Measurements from ENCODE around the gene MORN1. TPM values are rescaled to one million over a fixed set of nuclear protein-coding genes. Genes with fewer than 3 reads are reported as not detected.

The MORN1 gene
- total RNA-seq, 2 donors from 2014 or later: 7.0 to 8.4 TPM

DNA sequence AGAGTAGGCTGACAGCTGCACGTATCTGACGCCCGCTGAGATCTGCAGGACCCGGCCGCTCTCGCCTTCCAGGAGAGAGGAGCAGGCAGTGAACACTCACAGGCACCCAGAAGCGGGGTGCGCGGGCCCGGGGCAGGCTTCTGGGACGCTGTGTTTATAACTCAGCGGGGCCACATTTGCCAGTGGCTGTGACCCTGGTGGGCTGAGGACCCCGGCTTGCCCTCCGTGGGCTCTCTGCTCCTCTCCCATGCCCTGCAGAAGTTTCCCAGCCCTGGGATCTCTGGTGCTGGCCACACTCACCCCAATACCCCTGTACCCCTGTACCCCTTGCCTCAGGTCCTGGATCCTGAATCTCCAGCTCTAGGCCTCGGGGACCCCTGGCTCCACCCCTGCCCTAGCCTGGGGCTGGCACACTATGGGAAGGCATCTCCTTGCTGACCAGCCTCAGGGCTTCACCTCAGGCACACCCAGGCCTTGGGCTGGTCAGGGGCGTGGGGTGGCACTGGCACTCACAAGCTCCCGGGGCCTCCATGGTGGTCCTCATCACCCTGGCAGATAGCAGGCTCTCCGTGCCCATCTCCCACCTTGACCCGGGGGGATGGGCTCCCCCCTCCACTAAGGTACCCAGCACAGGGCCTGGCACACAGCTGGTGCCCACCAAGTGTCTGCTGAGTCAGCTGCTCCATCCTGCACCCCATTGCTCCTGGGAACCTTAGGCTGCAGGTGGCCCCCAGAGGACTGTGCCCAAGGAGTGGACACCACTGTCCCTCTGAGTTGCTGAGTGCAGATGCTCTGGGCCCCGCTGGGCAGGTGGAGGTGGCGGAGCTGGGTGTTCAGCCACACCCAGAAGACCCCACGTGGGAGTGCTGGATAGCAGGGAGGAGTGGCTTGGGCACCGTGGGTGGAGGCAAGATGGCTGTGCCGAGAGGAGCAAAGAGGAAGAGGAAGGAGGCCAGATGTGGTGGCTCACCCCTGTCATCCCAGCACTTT lies 32.4 kb downstream of the MORN1 start:
- ATAC-seq: no peak
- Mint-ChIP-seq H3K27me3 (no peaks in the 10 kb centered on the region), H3K27ac (no peak overlapping the region), H3K36me3 (ENCODE audit: low read depth) (peaks cover 2% of the 10 kb centered on the region), H3K4me1 (peaks cover 3% of the 10 kb centered on the region), H3K4me3 (no peak overlapping the region)
- H3K9me3 ChIP-seq (ENCODE audit: control insufficient read depth, low read length, poor library complexity, severe bottlenecking): no peaks in the 10 kb centered on the region
- peak in 2 of 3 donors; percentile 4 to 6 for DNase-seq

DNA sequence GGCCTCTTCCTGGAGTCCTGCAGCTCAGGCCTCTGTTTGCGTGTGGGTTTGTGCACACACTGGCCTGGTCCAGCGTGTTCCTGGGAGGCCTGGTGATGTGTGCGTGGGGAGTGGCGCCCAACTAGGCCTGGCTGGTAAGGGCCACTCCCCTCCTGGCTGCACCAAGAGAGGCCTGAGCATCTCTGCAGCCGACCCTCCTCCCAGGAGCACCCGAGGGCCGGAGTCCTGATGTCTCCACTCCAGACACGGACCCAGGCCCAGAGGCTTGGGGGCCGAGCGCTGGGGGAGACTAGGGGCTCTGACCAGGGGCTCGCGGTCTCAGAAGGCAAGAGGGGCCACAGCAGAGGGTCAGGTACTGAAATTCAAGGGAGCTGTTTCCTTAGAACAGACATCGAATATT lies 33.3 kb downstream of the MORN1 start:
- peak in 1 of 3 donors; percentile 4 for DNase-seq
- Mint-ChIP-seq H3K27me3 (no peaks in the 10 kb centered on the region), H3K4me1 (peaks cover 3% of the 10 kb centered on the region), H3K4me3 (no peak overlapping the region), H3K27ac (no peak overlapping the region), H3K36me3 (ENCODE audit: low read depth) (peaks cover 2% of the 10 kb centered on the region)
- H3K9me3 ChIP-seq (ENCODE audit: control insufficient read depth, low read length, poor library complexity, severe bottlenecking): no peaks in the 10 kb centered on the region
- no peak for ATAC-seq

DNA sequence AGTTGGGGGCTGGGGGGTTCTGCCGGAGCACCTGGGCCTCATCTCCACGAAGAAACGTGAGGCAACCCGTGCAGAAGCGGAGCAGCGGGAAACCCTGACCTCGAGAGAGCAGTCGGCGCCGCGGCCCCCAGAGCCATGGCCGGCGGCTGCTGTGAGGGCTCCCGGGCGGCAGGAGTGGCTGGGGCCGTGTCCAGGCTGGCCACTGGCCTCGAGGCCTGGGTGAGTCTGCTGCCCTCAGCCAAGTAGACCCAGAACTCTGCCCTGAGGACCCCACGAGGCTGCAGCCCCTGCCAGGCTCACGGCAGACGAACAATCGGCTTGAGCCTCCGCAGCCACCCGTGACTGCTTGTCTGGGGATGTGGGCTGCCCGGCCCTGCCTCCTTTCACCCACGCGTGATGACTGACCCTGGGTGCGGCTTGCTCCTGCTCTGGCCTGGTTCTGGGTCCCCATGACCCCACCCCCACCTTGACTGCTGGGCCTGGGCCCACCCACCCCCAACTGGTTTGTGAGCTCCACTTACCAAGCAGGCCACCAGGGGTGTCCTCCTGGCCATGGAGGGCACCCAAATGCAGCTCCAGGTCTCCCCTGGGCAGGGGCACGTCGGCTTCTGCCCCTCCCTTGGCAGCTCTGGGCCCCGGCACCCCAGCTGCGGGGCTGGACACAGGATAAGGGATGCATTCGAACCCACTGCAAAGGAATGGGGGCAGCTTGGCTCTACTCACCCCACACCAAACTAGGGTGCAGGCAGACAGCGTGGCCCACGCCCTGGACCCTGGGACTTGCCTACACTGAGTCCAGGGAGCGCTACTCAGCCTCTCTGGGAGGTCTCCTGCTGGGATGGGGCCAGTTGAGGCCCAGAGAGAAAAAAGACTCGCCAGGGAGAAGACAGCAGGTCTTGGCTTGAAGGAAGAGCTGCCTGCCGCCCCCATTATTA lies 34.2 kb downstream of the MORN1 start:
- Mint-ChIP-seq H3K4me1 (peaks cover 3% of the 10 kb centered on the region), H3K36me3 (ENCODE audit: low read depth) (peaks cover 2% of the 10 kb centered on the region), H3K4me3 (no peak overlapping the region), H3K27me3 (no peaks in the 10 kb centered on the region), H3K27ac (no peak overlapping the region)
- ATAC-seq (no peak), DNase-seq (peak in 2 of 3 donors; percentile 6 to 7)
- H3K9me3 ChIP-seq (ENCODE audit: control insufficient read depth, low read length, poor library complexity, severe bottlenecking): no peaks in the 10 kb centered on the region

DNA sequence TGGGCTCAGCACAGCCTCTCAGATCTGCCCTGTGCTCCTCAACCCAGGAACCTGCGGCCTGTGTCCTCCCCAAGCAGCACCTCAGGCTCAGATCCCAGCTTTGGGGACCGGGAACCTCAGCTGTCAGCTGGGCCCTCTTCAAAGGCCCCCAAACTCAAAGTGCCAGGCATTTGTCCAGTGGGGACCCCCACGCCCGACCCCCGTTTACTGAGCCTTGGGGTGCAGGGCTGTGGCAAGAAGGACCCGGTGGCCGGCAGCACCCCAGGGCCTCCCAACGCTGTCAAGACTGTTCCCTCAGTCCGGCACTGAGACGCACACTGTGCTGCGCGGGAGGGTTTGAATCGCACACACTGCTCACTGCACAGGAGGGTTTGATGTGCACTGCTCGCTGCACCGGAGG lies 35.0 kb downstream of the MORN1 start:
- Mint-ChIP-seq H3K4me1 (peaks cover 3% of the 10 kb centered on the region), H3K27ac (no peak overlapping the region), H3K27me3 (no peaks in the 10 kb centered on the region)

DNA sequence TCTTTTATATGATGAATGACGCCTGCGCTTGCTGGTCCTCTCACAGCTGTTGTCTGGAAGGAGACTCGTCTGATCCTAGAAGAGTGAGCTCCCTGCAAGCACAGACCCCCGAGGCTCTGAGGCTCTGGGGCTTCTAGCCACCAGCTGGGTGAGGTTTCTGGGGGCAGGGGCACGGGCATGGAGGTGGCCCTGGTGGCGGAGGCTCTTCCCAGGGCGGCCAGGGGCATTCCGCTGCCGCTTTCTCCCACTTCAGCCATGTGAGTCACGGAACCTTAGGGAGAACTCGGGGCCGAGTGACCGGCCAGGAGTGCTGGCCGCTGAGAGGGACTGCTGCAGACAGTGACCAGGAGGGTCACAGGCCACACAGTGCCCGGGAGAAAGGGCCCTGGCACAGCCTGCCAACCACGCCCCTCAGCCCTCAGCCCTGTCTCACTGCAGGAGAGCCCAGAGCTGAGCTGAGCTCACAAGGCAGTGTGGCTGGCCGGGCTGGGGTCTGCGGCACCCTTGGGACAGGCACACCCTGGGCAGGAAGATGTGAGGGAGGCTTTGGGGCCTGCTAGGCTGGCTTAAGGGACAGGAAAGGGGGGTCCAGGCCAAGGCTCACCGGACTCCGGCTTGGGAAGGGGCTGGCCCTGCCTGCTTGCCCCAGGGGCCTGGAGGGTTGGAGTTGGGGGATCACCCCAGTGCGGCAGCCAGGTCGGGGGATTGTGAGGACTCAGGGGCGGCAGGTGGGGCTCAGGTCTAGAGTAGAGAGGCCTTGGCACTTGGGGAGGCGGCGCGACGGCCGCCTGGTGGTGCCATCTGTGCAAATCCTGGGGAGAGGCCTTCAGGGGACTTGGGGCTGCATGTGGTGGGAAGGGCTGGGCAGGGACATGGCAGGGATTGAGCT lies 35.7 kb downstream of the MORN1 start:
- no peaks in the 10 kb centered on the region for H3K9me3 ChIP-seq (ENCODE audit: control insufficient read depth, low read length, poor library complexity, severe bottlenecking)
- peaks cover 3% of the 10 kb centered on the region for H3K4me1 Mint-ChIP-seq
- peak in 2 of 3 donors; percentile 6 to 7 for DNase-seq
- H3K27ac Mint-ChIP-seq: no peak overlapping the region
- no peak for ATAC-seq
- no peak overlapping the region for H3K4me3 Mint-ChIP-seq
- H3K27me3 Mint-ChIP-seq: no peaks in the 10 kb centered on the region
- H3K36me3 Mint-ChIP-seq (ENCODE audit: low read depth): peaks cover 2% of the 10 kb centered on the region

More for the DNA sequence above, 35.0 kb downstream of the MORN1 start:
- peak in 1 of 3 donors; percentile 7 for DNase-seq
- H3K9me3 ChIP-seq (ENCODE audit: control insufficient read depth, low read length, poor library complexity, severe bottlenecking): no peaks in the 10 kb centered on the region
- no peak for ATAC-seq
- Mint-ChIP-seq H3K4me3 (no peak overlapping the region), H3K36me3 (ENCODE audit: low read depth) (peaks cover 2% of the 10 kb centered on the region)

DNA sequence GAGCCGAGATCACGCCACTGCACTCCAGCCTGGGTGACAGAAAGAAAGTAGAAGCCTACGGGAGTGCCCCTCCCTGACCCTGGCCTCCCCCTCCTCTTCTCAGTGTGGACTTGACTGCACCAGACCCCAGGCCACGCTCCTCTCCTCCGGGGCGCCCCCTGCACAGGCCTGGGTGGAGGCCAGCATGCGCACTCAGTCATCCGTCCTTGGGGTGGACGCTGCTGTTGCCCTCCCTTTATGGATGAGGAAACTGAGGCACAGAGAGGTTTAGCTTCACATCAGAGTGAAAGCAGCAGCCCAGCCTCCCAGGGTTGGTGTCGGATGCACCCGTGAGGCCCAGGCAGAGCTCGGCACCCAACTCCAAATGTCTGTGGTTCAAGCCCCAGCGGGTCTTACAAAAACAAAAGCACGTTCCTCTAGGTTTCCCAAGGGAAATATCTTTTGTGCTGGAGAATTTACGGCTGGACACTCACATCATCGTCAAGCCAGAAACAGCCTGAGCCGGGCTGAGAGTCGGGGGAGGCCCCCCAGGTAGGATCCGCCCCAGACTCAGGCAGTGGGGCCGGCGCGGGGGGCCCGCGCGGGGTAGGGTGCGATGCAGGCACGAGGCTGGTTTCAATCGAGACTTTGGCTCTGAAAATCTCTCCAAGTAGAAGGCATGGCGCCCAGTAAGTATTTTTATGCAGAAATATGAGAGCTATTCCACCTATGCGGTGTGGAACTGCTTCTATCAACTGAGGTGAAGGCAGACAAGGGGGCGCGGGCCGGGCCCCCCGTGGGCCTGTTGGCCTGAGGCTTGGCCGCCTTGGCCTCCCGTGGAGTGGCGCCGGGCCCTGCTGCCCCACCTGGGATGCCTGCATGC lies 36.6 kb downstream of the MORN1 start:
- no peaks in the 10 kb centered on the region for H3K27me3 Mint-ChIP-seq
- no peaks in the 10 kb centered on the region for H3K9me3 ChIP-seq (ENCODE audit: control insufficient read depth, low read length, poor library complexity, severe bottlenecking)
- ATAC-seq (no peak), DNase-seq (peak in 1 of 3 donors; percentile 5)
- H3K4me1 Mint-ChIP-seq: no peaks in the 10 kb centered on the region
- H3K36me3 Mint-ChIP-seq (ENCODE audit: low read depth): no peaks in the 10 kb centered on the region
- no peak overlapping the region for H3K4me3 Mint-ChIP-seq
- H3K27ac Mint-ChIP-seq: no peak overlapping the region

DNA sequence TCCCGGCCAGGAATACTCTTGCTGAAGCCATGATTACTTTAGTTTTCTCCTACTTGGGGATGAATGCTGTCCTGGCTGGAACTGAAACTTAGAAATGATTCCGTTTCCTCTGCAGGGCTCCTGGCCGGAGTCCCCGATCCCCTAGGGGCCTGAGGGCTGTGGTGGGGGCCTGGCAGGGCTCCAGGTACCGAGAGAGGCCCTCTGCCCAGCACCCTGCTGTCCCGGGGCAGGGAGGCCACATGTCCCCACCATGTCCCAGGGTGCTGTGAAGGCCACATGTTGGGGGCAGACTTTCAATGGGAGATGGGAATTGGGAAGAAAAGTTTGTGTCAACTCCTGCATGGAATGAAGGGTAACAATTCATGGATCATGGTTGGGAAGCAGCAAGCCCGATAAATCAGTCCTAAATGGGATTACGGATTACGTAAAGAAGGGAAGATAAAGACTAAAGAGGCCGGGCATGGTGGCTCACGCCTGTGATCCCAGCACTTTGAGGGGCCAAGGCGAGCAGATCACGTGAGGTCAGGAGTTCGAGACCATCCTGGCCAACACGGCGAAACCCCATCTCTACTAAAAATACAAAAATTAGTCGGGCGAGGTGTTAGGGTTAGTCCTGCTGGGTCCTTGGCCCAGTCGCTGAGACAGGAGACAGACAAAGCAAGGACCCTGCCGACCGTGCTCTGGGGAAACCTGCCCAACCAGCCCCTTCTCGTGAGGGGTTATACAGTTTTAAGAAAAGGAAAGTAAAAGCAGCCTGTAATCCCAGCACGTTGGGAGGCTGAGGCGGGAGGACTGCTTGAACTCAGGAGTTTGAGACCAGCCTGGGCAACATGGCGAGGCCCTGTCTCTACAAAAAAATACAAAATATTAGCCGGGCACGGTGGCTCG lies 37.6 kb downstream of the MORN1 start:
- no peaks in the 10 kb centered on the region for H3K36me3 Mint-ChIP-seq (ENCODE audit: low read depth)
- no peak overlapping the region for H3K4me3 Mint-ChIP-seq

DNA sequence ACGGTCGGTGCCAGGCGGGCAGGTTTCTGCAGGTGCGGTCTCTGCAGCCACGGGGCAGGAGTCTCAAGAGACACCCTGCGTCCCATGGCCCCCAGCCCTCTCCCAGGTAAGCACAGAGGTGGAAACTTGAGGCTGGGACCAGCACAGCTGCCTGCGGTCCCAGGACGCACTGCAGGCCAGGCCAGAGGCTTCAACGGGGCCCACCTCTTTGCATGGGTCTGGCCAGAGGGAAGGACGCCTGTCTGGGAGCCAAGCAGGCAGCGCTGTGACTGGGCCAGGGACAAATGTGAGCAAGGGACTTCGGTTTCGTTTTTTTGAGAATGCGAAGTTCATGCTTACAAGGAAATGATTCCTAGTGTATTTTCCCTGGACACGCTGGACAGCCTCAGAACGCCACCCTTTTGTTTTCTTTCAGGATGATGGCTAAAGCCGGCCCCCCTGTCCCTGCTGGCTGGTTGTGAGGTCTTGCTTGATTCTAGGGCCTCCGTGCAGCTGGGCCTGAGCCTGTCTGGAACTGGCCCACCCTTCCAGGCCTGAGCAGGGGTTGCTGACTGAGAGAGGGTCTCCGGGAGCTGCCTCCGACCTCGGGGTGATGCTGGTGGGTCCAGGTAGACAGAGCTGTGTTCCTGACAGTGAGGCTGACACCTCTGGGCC lies 38.3 kb downstream of the MORN1 start:
- H3K4me3 Mint-ChIP-seq: no peak overlapping the region
- peaks cover 2% of the 10 kb centered on the region for H3K4me1 Mint-ChIP-seq
- no peak overlapping the region for H3K27ac Mint-ChIP-seq
- no peaks in the 10 kb centered on the region for H3K36me3 Mint-ChIP-seq (ENCODE audit: low read depth)
- no peaks in the 10 kb centered on the region for H3K27me3 Mint-ChIP-seq
- no peaks in the 10 kb centered on the region for H3K9me3 ChIP-seq (ENCODE audit: control insufficient read depth, low read length, poor library complexity, severe bottlenecking)
- DNase-seq (peak in 2 of 3 donors; percentile 4 to 7), ATAC-seq (no peak)

More for the DNA sequence above, 37.6 kb downstream of the MORN1 start:
- H3K4me1 Mint-ChIP-seq: peaks cover 2% of the 10 kb centered on the region
- no peaks in the 10 kb centered on the region for H3K27me3 Mint-ChIP-seq
- no peaks in the 10 kb centered on the region for H3K9me3 ChIP-seq (ENCODE audit: control insufficient read depth, low read length, poor library complexity, severe bottlenecking)
- DNase-seq (peak in 2 of 3 donors; percentile 4 to 9), ATAC-seq (no peak)
- H3K27ac Mint-ChIP-seq: no peak overlapping the region

DNA sequence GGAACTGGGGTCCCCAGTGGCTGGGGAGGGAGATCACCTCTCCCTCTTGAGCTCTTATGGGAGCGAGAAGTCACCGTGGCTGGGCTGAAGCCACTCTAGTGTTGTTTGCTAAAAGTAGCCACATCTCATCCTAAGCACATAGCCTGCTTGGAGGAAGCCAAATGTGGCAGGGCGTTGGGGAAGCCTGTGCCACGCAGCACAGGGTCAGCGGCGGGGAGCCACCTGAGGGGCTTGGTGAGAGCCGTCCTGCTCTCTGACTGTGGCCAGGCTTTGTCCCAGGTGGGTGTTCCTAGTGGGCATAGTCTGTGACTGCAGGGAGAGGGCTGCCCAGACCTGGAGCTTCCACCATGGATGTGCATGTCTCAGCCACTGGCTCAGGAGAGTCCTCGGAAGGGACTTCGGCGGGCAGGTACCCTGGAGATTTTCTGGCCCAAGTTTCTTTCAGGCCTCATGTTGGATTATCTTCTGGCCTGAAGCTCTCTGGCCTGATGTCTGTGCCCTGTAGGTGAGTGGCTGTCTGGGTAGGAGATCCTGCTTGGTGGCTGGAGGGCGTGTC lies 38.9 kb downstream of the MORN1 start:
- H3K9me3 ChIP-seq (ENCODE audit: control insufficient read depth, low read length, poor library complexity, severe bottlenecking): no peaks in the 10 kb centered on the region
- Mint-ChIP-seq H3K4me3 (no peak overlapping the region), H3K36me3 (ENCODE audit: low read depth) (no peaks in the 10 kb centered on the region), H3K4me1 (peaks cover 2% of the 10 kb centered on the region), H3K27ac (no peak overlapping the region), H3K27me3 (no peaks in the 10 kb centered on the region)
- DNase-seq (peak in 1 of 3 donors; percentile 7), ATAC-seq (no peak)

DNA sequence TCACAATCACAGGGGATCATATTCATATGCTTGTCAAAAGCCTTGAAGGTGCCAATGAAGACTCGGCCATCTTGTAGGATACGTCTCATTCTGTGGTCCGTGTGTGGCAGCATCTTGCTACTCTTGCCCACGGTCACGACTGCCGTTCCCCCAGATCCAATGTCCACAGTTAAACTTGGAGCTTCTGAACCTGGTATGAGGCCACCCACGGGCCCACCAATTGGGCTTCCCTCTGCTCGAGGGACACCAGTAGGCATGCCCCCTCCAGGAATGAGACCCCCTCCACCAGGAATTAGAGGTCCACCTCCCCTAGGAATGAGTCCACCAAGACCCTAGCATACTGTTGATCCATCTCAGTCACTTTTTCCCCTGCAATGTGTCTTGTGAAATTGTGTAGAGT lies 39.6 kb downstream of the MORN1 start:
- DNase-seq (no peak), ATAC-seq (no peak)
- H3K4me3 Mint-ChIP-seq: no peak overlapping the region
- no peaks in the 10 kb centered on the region for H3K9me3 ChIP-seq (ENCODE audit: control insufficient read depth, low read length, poor library complexity, severe bottlenecking)
- no peaks in the 10 kb centered on the region for H3K27me3 Mint-ChIP-seq
- peaks cover 2% of the 10 kb centered on the region for H3K4me1 Mint-ChIP-seq
- no peak overlapping the region for H3K27ac Mint-ChIP-seq
- no peaks in the 10 kb centered on the region for H3K36me3 Mint-ChIP-seq (ENCODE audit: low read depth)

Measured in T-helper 17 cell (primary cell).